Thymus (tissue), 11 donors: ENCODE results near the gene AMACR. TPM values are rescaled to one million over a fixed set of nuclear protein-coding genes. Genes with fewer than 3 reads are reported as not detected.
"Not testable (repeated sequence)": the region's sequence is repeated elsewhere in the genome, so short reads cannot be mapped to it uniquely, and the experiment has no call there.

Experiments used
- DNase-seq, 9 donors: peaks; one replicate each; pipeline ENCODE4 v3.0.0-alpha.2; 2013; ENCODE audit warnings: low spot score in 9 of 9, low read depth in 6 of 9, missing footprints in 1 of 9
- H3K27ac ChIP-seq, 2 donors: one replicate each; pipeline ENCODE4 v1.5.1; 2013; ENCODE audit warnings: control low read depth in 1 of 2, low read depth in 1 of 2, low read length in 1 of 2, mild to moderate bottlenecking in 1 of 2, moderate library complexity in 1 of 2
- H3K27me3 ChIP-seq, 2 donors: one replicate each; pipeline ENCODE4 v1.5.1; 2013; ENCODE audit warnings: low read length in 1 of 2; ENCODE audit not compliant: control insufficient read depth in 2 of 2, insufficient read depth in 1 of 2
- H3K36me3 ChIP-seq, 2 donors: one replicate each; pipeline ENCODE4 v1.5.1; 2013; ENCODE audit warnings: low read length in 1 of 2, mild to moderate bottlenecking in 1 of 2, moderate library complexity in 1 of 2; ENCODE audit not compliant: control insufficient read depth in 2 of 2, insufficient read depth in 2 of 2
- H3K4me1 ChIP-seq, 2 donors: one replicate each; pipeline ENCODE4 v1.5.1; 2013; ENCODE audit warnings: low read length in 2 of 2; ENCODE audit not compliant: control insufficient read depth in 2 of 2, insufficient read depth in 2 of 2
- H3K4me3 ChIP-seq, 2 donors: one replicate each; pipeline ENCODE4 v1.5.1; 2013; ENCODE audit warnings: low read length in 2 of 2, control low read depth in 1 of 2, mild to moderate bottlenecking in 1 of 2
- H3K9me3 ChIP-seq, 2 donors: one replicate each; pipeline ENCODE4 v1.5.1; 2013; ENCODE audit warnings: low read length in 1 of 2, mild to moderate bottlenecking in 1 of 2; ENCODE audit not compliant: control insufficient read depth in 2 of 2, insufficient read depth in 1 of 2
- WGBS: extraction: QIAGEN DNeasy Blood & Tissue Kit; methylation state at CpG from one replicate; pipeline ENCODE4 v1.1.7; 2013; 5-methylcytosine and 5-hydroxymethylcytosine counted together
- polyA plus RNA-seq: library from polyadenylated mRNA; stranded (reverse); fragments of 200-250 nt; gene quantifications from one replicate; pipeline ENCODE4 v1.2.3, GENCODE V29; 2013
- total RNA-seq: library from RNA; stranded (reverse); fragments of 120-200 nt; gene quantifications from one replicate; pipeline ENCODE4 v1.2.4, GENCODE V29; 2013
- donor health status: healthy.

The AMACR gene
- total and polyA plus RNA-seq, 2 donors, result 7.5 to 7.8 TPM

- not testable (repeated sequence) for H3K4me3 ChIP-seq, H3K27ac ChIP-seq, H3K9me3 ChIP-seq, H3K27me3 ChIP-seq, H3K4me1 ChIP-seq, H3K36me3 ChIP-seq, DNase-seq
- WGBS, result 78% methylated on average over 5 of the region's 5 CpGs
These were observed 55.7 kb downstream of the AMACR start for GRCh38 chr5:33952175-33952574.

GRCh38 chr5:33944543-33945132, 63.2 kb downstream of the AMACR start:
- Histone ChIP-seq H3K27me3 (peaks cover under 1 to 6% of the 10 kb centered on the region in 2 donors), H3K9me3 (no peaks in the 10 kb centered on the region), H3K4me3 (no peak overlapping the region), H3K27ac (no peak overlapping the region), H3K36me3 (no peaks in the 10 kb centered on the region), H3K4me1 (no peaks in the 10 kb centered on the region)
- DNase-seq, result no peak
- WGBS, result 88% methylated on average over 12 of the region's 12 CpGs

GRCh38 chr5:33941090-33941489, 66.8 kb downstream of the AMACR start:
- H3K4me3 ChIP-seq, result no peak overlapping the region
- H3K4me1 ChIP-seq, result no peaks in the 10 kb centered on the region
- no peaks in the 10 kb centered on the region for H3K36me3 ChIP-seq
- no peak overlapping the region for H3K27ac ChIP-seq
- no peak for DNase-seq
- WGBS, result 91% methylated on average over 5 of the region's 5 CpGs
- H3K27me3 ChIP-seq, result peaks cover 35 to 40% of the 10 kb centered on the region in 2 donors
- peaks cover 0 to 3% of the 10 kb centered on the region in 2 donors for H3K9me3 ChIP-seq

GRCh38 chr5:33939556-33940262, 68.1 kb downstream of the AMACR start:
- Histone ChIP-seq H3K27me3 (peaks cover 44 to 50% of the 10 kb centered on the region in 2 donors), H3K4me1 (no peaks in the 10 kb centered on the region)
- WGBS, result 89% methylated on average over 8 of the region's 8 CpGs

GRCh38 chr5:33938881-33939280, 69.0 kb downstream of the AMACR start:
- Histone ChIP-seq H3K4me1 (no peaks in the 10 kb centered on the region), H3K9me3 (peaks cover 0 to 3% of the 10 kb centered on the region in 2 donors), H3K27me3 (peaks cover 44 to 50% of the 10 kb centered on the region in 2 donors), H3K4me3 (no peak overlapping the region), H3K36me3 (no peaks in the 10 kb centered on the region), H3K27ac (no peak overlapping the region)
- 17% methylated on average over 15 of the region's 15 CpGs for WGBS
- DNase-seq, result no peak

More at GRCh38 chr5:33939556-33940262, 68.1 kb downstream of the AMACR start:
- Histone ChIP-seq H3K9me3 (peaks cover 0 to 3% of the 10 kb centered on the region in 2 donors), H3K36me3 (no peaks in the 10 kb centered on the region), H3K4me3 (no peak overlapping the region), H3K27ac (no peak overlapping the region)
- DNase-seq, result no peak

- Histone ChIP-seq H3K27me3 (peaks cover 44 to 50% of the 10 kb centered on the region in 2 donors), H3K9me3 (peaks cover 0 to 3% of the 10 kb centered on the region in 2 donors), H3K4me1 (no peaks in the 10 kb centered on the region), H3K27ac (no peak overlapping the region), H3K4me3 (no peak overlapping the region), H3K36me3 (no peaks in the 10 kb centered on the region)
- no peak for DNase-seq
- WGBS, result 24% methylated on average over 14 of the region's 14 CpGs
These were observed 69.4 kb downstream of the AMACR start for GRCh38 chr5:33938507-33938796.

GRCh38 chr5:33937707-33938506, 69.9 kb downstream of the AMACR start:
- Histone ChIP-seq H3K27me3 (peaks cover 44 to 50% of the 10 kb centered on the region in 2 donors), H3K4me3 (no peak overlapping the region), H3K36me3 (no peaks in the 10 kb centered on the region), H3K9me3 (peaks cover 0 to 3% of the 10 kb centered on the region in 2 donors), H3K27ac (no peak overlapping the region), H3K4me1 (no peaks in the 10 kb centered on the region)
- no peak for DNase-seq
- 25% methylated on average over 54 of the region's 54 CpGs for WGBS

GRCh38 chr5:33937017-33937706, 70.7 kb downstream of the AMACR start:
- peaks cover 44 to 47% of the 10 kb centered on the region in 2 donors for H3K27me3 ChIP-seq
- WGBS, result 41% methylated on average over 54 of the region's 54 CpGs
- no peak overlapping the region for H3K4me3 ChIP-seq
- peaks cover 0 to 3% of the 10 kb centered on the region in 2 donors for H3K9me3 ChIP-seq
- no peak overlapping the region for H3K27ac ChIP-seq
- no peaks in the 10 kb centered on the region for H3K4me1 ChIP-seq
- no peak for DNase-seq
- H3K36me3 ChIP-seq, result no peaks in the 10 kb centered on the region
